Measurements from ENCODE around the gene ZSCAN5B. TPM values are rescaled to one million over a fixed set of nuclear protein-coding genes. Genes with fewer than 3 reads are reported as not detected.

Gene ZSCAN5B
- polyA plus RNA-seq, 1 donor from 2014 or later = 0.24 TPM

- no peak overlapping the region for H2AFZ ChIP-seq (ENCODE audit: low read depth, low read length)
- no peak for TF ChIP-seq SMC3 (conservative IDR thresholded peaks at IDR 0.05; ENCODE audit: poor library complexity)
- TF ChIP-seq CTCF (IDR thresholded peaks at IDR 0.05; ENCODE audit: poor library complexity, severe bottlenecking) = no peak
- TF ChIP-seq TAF1 (IDR thresholded peaks at IDR 0.05; ENCODE audit: low read depth) = no peak
- no peak for TF ChIP-seq REST (IDR thresholded peaks at IDR 0.05; ENCODE audit: borderline replicate concordance)
- no peak for TF ChIP-seq MXI1 (conservative IDR thresholded peaks at IDR 0.05; ENCODE audit: poor library complexity, severe bottlenecking)
- no peak for TF ChIP-seq POLR2AphosphoS5 (IDR thresholded peaks at IDR 0.05)
- TF ChIP-seq RAD21 (conservative IDR thresholded peaks at IDR 0.05) = no peak
- no peak for TF ChIP-seq EZH2 (IDR thresholded peaks at IDR 0.05; ENCODE audit: borderline replicate concordance, insufficient read depth, low read length, poor library complexity, severe bottlenecking)
- TF ChIP-seq EP300 (conservative IDR thresholded peaks at IDR 0.05; ENCODE audit: poor library complexity, severe bottlenecking) = no peak
- no peaks in the 10 kb centered on the region for H3K36me3 ChIP-seq (ENCODE audit: insufficient read depth, low read length)
Measured at GRCh38 chr19:56223481-56223880, 25.9 kb upstream of the ZSCAN5B start.

GRCh38 chr19:56222901-56223300 lies 25.3 kb upstream of the ZSCAN5B start:
- Histone ChIP-seq H3K9me3 (ENCODE audit: low read length) (no peaks in the 10 kb centered on the region), H3K27me3 (ENCODE audit: insufficient read depth, low read depth, low read length) (no peaks in the 10 kb centered on the region), H3K36me3 (ENCODE audit: insufficient read depth, low read length) (no peaks in the 10 kb centered on the region), H3K79me2 (replicated peaks; ENCODE audit: insufficient read depth, low read length) (no peaks in the 10 kb centered on the region), H3K4me3 (ENCODE audit: low read length) (no peak overlapping the region), H4K20me1 (ENCODE audit: insufficient read depth) (no peaks in the 10 kb centered on the region), H3K9ac (ENCODE audit: low read length) (no peak overlapping the region), H3K27ac (ENCODE audit: low read length) (no peak overlapping the region), H3F3A (ENCODE audit: insufficient read depth, low read length, poor library complexity, severe bottlenecking) (no peaks in the 10 kb centered on the region), H3K9me2 (ENCODE audit: insufficient read depth, low read length) (no peaks in the 10 kb centered on the region), H3K4me2 (ENCODE audit: low read length) (no peak overlapping the region), H2AFZ (ENCODE audit: low read depth, low read length) (no peak overlapping the region)
- no peak for TF ChIP-seq CTCF (IDR thresholded peaks at IDR 0.05; ENCODE audit: poor library complexity, severe bottlenecking)
- TF ChIP-seq RAD21 (conservative IDR thresholded peaks at IDR 0.05) = no peak
- TF ChIP-seq TAF1 (IDR thresholded peaks at IDR 0.05; ENCODE audit: low read depth) = no peak
- no peak for TF ChIP-seq EP300 (conservative IDR thresholded peaks at IDR 0.05; ENCODE audit: poor library complexity, severe bottlenecking)
- TF ChIP-seq REST (IDR thresholded peaks at IDR 0.05; ENCODE audit: borderline replicate concordance) = no peak
- TF ChIP-seq POLR2AphosphoS5 (IDR thresholded peaks at IDR 0.05) = no peak
- no peak for TF ChIP-seq SMC3 (conservative IDR thresholded peaks at IDR 0.05; ENCODE audit: poor library complexity)
- no peak for TF ChIP-seq EZH2 (IDR thresholded peaks at IDR 0.05; ENCODE audit: borderline replicate concordance, insufficient read depth, low read length, poor library complexity, severe bottlenecking)
- TF ChIP-seq MXI1 (conservative IDR thresholded peaks at IDR 0.05; ENCODE audit: poor library complexity, severe bottlenecking) = no peak

More at GRCh38 chr19:56223481-56223880, 25.9 kb upstream of the ZSCAN5B start:
- Histone ChIP-seq H3K9ac (ENCODE audit: low read length) (no peak overlapping the region), H3K4me2 (ENCODE audit: low read length) (no peak overlapping the region), H3K9me3 (ENCODE audit: low read length) (no peaks in the 10 kb centered on the region), H3K4me3 (ENCODE audit: low read length) (no peak overlapping the region), H4K20me1 (ENCODE audit: insufficient read depth) (no peaks in the 10 kb centered on the region), H3K9me2 (ENCODE audit: insufficient read depth, low read length) (no peaks in the 10 kb centered on the region), H3F3A (ENCODE audit: insufficient read depth, low read length, poor library complexity, severe bottlenecking) (no peaks in the 10 kb centered on the region), H3K27ac (ENCODE audit: low read length) (no peak overlapping the region), H3K79me2 (replicated peaks; ENCODE audit: insufficient read depth, low read length) (no peaks in the 10 kb centered on the region), H3K27me3 (ENCODE audit: insufficient read depth, low read depth, low read length) (no peaks in the 10 kb centered on the region)
